Measurements from ENCODE around the gene SPC24. TPM values are rescaled to one million over a fixed set of nuclear protein-coding genes. Genes with fewer than 3 reads are reported as not detected.
"Not testable (repeated sequence)": the region's sequence is repeated elsewhere in the genome, so short reads cannot be mapped to it uniquely, and the experiment has no call there.

The SPC24 gene
- total and polyA plus RNA-seq, 2 donors (not counting 3 experiments of a cell fraction or from before 2014, with no cell fraction given) = 19.8 to 70.0 TPM

GRCh38 chr19:11123114-11123513 lies 32.5 kb downstream of the SPC24 start:
- Histone ChIP-seq H3K4me2 (ENCODE audit: insufficient read depth, low read length) (no peak overlapping the region), H3K4me1 (ENCODE audit: control insufficient read depth, extremely low read depth, insufficient read depth, low read length) (no peaks in the 10 kb centered on the region), H3K9me1 (replicated peaks; ENCODE audit: control insufficient read depth, extremely low read depth, insufficient read depth, low read length) (no peaks in the 10 kb centered on the region), H4K20me1 (replicated peaks; ENCODE audit: control insufficient read depth, extremely low read depth, insufficient read depth, low read length) (no peaks in the 10 kb centered on the region), H3K9me3 (replicated peaks; ENCODE audit: control insufficient read depth, insufficient read depth, low read length) (no peaks in the 10 kb centered on the region), H2AFZ (ENCODE audit: low read depth, low read length) (no peak overlapping the region), H3K27me3 (ENCODE audit: control insufficient read depth in 2 of 2, insufficient read depth in 2 of 2, low read length in 2 of 2) (no peaks in the 10 kb centered on the region), H3K27ac (ENCODE audit: insufficient read depth, low read depth, low read length) (no peak overlapping the region), H3K36me3 (ENCODE audit: control insufficient read depth in 2 of 2, extremely low read depth in 1 of 2, insufficient read depth in 2 of 2, low read length in 2 of 2) (peaks cover 18 to 35% of the 10 kb centered on the region in 2 experiments), H3K4me3 (replicated peaks in 1 of 3; ENCODE audit: insufficient read depth in 1 of 3, low read depth in 1 of 3, low read length in 3 of 3) (no peak overlapping the region), H3K9ac (replicated peaks; ENCODE audit: extremely low read depth, insufficient read depth, low read length) (no peak overlapping the region), H3K79me2 (ENCODE audit: control insufficient read depth, insufficient read depth, low read length) (peaks cover 22% of the 10 kb centered on the region)
- dilution Hi-C loops (cut with MboI; ENCODE audit: extremely low pct_ligation_motif_present, low sequenced_read_pairs) (no loop called here), intact Hi-C loops (cut with micrococcal nuclease) (no loop called here)
- CTCF ChIA-PET = no interaction called here
- DNase-seq (ENCODE audit: low read depth, low spot score) (no peak), FAIRE-seq (no peak)
- BruUV-seq (replicated peaks) = no TSS peak
- TF ChIP-seq MAX (IDR thresholded peaks at IDR 0.05; ENCODE audit: insufficient read depth, insufficient read length) (no peak), FOS (IDR thresholded peaks at IDR 0.05; ENCODE audit: borderline replicate concordance, insufficient read depth, low read length) (no peak), CTCF (IDR thresholded peaks at IDR 0.05; ENCODE audit: extremely low read depth in 1 of 2, insufficient read depth in 1 of 2, low read depth in 1 of 2, low read length in 2 of 2) (no peak), JUN (IDR thresholded peaks at IDR 0.05; ENCODE audit: borderline replicate concordance, insufficient read depth, insufficient read length, low read depth) (no peak), MYC (IDR thresholded peaks at IDR 0.05; ENCODE audit: low read depth, low read length) (no peak), POLR2A (IDR thresholded peaks at IDR 0.05; ENCODE audit: low read depth, low read length) (no peak), GATA2 (IDR thresholded peaks at IDR 0.05; ENCODE audit: insufficient read depth, insufficient read length, low read depth, low read length) (no peak), POLR2AphosphoS5 (IDR thresholded peaks at IDR 0.05; ENCODE audit: insufficient read depth, low read depth, low read length) (no peak)
- POLR2A ChIA-PET = interaction anchor here (0.9 kb wide), 1 partner anchor 12 kb away, joined by 4 read pairs; no protein-coding TSS in a partner anchor

GRCh38 chr19:11121963-11122362 lies 33.6 kb downstream of the SPC24 start:
- H3K4me2 ChIP-seq (ENCODE audit: insufficient read depth, low read length); intact Hi-C loops (cut with micrococcal nuclease); dilution Hi-C loops (cut with MboI; ENCODE audit: extremely low pct_ligation_motif_present, low sequenced_read_pairs); H3K9me3 ChIP-seq (replicated peaks; ENCODE audit: control insufficient read depth, insufficient read depth, low read length); H3K9ac ChIP-seq (replicated peaks; ENCODE audit: extremely low read depth, insufficient read depth, low read length); H2AFZ ChIP-seq (ENCODE audit: low read depth, low read length); POLR2A ChIA-PET; H3K27ac ChIP-seq (ENCODE audit: insufficient read depth, low read depth, low read length); CTCF ChIA-PET; FAIRE-seq; BruUV-seq (replicated peaks); H3K27me3 ChIP-seq (ENCODE audit: control insufficient read depth in 2 of 2, insufficient read depth in 2 of 2, low read length in 2 of 2); H3K9me1 ChIP-seq (replicated peaks; ENCODE audit: control insufficient read depth, extremely low read depth, insufficient read depth, low read length); H3K4me1 ChIP-seq (ENCODE audit: control insufficient read depth, extremely low read depth, insufficient read depth, low read length); DNase-seq (ENCODE audit: low read depth, low spot score); H4K20me1 ChIP-seq (replicated peaks; ENCODE audit: control insufficient read depth, extremely low read depth, insufficient read depth, low read length); H3K4me3 ChIP-seq (replicated peaks in 1 of 3; ENCODE audit: insufficient read depth in 1 of 3, low read depth in 1 of 3, low read length in 3 of 3): not testable (repeated sequence)
- Histone ChIP-seq H3K79me2 (ENCODE audit: control insufficient read depth, insufficient read depth, low read length) (peaks cover 18% of the 10 kb centered on the region), H3K36me3 (ENCODE audit: control insufficient read depth in 2 of 2, extremely low read depth in 1 of 2, insufficient read depth in 2 of 2, low read length in 2 of 2) (peaks cover 13 to 30% of the 10 kb centered on the region in 2 experiments)

All from endothelial cell of umbilical vein (primary cell).